IMR-90 (cell line): ENCODE measurements around the gene SEPTIN5. TPM values are rescaled to one million over a fixed set of nuclear protein-coding genes. Genes with fewer than 3 reads are reported as not detected.

Source experiments
- ATAC-seq: fragments of 200-7000 bp; cut with Tn5 transposase; 2 replicates; pipeline ENCODE4 v1.9.1; 2020; ENCODE audit warnings: low read depth, mild to moderate bottlenecking, moderate library complexity
- BruUV-seq: library from RNA; stranded (reverse); fragments of 400-500 nt; replicated peaks from 2 replicates; lab custom pipeline; 2021; lab: Mats Ljungman, UMichigan
- CTCF ChIA-PET: fragments of 300-600 bp; formaldehyde crosslinking; extraction: SDS; loops from one replicate; lab custom pipeline; 2021; ENCODE audit warnings: antibody characterized with exemption; lab: Yijun Ruan, JAX
- POLR2A ChIA-PET: fragments of 300-600 bp; sonication (Branson Sonifier 250); formaldehyde crosslinking; loops from one replicate; lab custom pipeline; 2022; ENCODE audit warnings: antibody characterized with exemption; ENCODE audit not compliant: unreplicated experiment; lab: Charles Lee
- DNase-seq: peaks from one replicate; pipeline ENCODE4 v3.0.0; 2013
- H2AFZ ChIP-seq: replicated peaks from 2 replicates; pipeline ENCODE3; 2013; ENCODE audit warnings: low read length, mild to moderate bottlenecking; ENCODE audit not compliant: poor library complexity
- H2AK5ac ChIP-seq: 2 replicates; pipeline ENCODE4 v1.6.1; 2013; ENCODE audit warnings: low read depth, low read length, inconsistent platforms
- H2AK9ac ChIP-seq: replicated peaks from 2 replicates; pipeline ENCODE3; 2013; ENCODE audit warnings: mild to moderate bottlenecking, low read depth, low read length, moderate library complexity; ENCODE audit not compliant: poor library complexity
- H2BK120ac ChIP-seq: 2 replicates; pipeline ENCODE4 v1.6.1; 2013; ENCODE audit warnings: low read depth, low read length, inconsistent platforms
- H2BK15ac ChIP-seq: 3 replicates; pipeline ENCODE4 v1.6.1; 2013; ENCODE audit warnings: low read depth, low read length, inconsistent platforms
- H2BK20ac ChIP-seq: 2 replicates; pipeline ENCODE4 v1.6.1; 2013; ENCODE audit warnings: low read depth, mild to moderate bottlenecking, inconsistent platforms, low read length, moderate library complexity
- H2BK5ac ChIP-seq: 2 replicates; pipeline ENCODE4 v1.6.1; 2013; ENCODE audit warnings: mild to moderate bottlenecking, low read depth, low read length, inconsistent platforms; ENCODE audit not compliant: poor library complexity, severe bottlenecking
- H3K14ac ChIP-seq: replicated peaks from 2 replicates; pipeline ENCODE4 v1.6.1; 2013; ENCODE audit warnings: low read depth, low read length, inconsistent platforms
- H3K18ac ChIP-seq: 2 replicates; pipeline ENCODE4 v1.6.1; 2013; ENCODE audit warnings: low read depth, low read length, control low read depth
- H3K23ac ChIP-seq: 2 replicates; pipeline ENCODE4 v1.6.1; 2013; ENCODE audit warnings: low read depth, low read length, inconsistent platforms
- H3K27ac ChIP-seq: 2 replicates; pipeline ENCODE4 v1.5.1; 2013; ENCODE audit warnings: mild to moderate bottlenecking, control low read depth, low read length; ENCODE audit not compliant: insufficient read depth
- H3K27me3 ChIP-seq: 2 replicates; pipeline ENCODE4 v1.6.1; 2013; ENCODE audit warnings: low read length; ENCODE audit not compliant: control insufficient read depth, insufficient read depth
- H3K36me3 ChIP-seq: 2 replicates; pipeline ENCODE4 v1.6.1; 2013; ENCODE audit warnings: low read length, mixed read lengths; ENCODE audit not compliant: control insufficient read depth, insufficient read depth
- H3K4ac ChIP-seq: 2 replicates; pipeline ENCODE4 v1.6.1; 2013; ENCODE audit warnings: low read depth, low read length, inconsistent platforms
- H3K4me1 ChIP-seq: 2 replicates; pipeline ENCODE4 v1.6.1; 2013; ENCODE audit warnings: low read length, mixed read lengths; ENCODE audit not compliant: control insufficient read depth, insufficient read depth
- H3K4me2 ChIP-seq: 2 replicates; pipeline ENCODE4 v1.6.1; 2013; ENCODE audit warnings: low read depth, mild to moderate bottlenecking, control low read depth, low read length, moderate library complexity
- H3K4me3 ChIP-seq: 2 replicates; pipeline ENCODE4 v1.5.1; 2013; ENCODE audit warnings: low read depth, mild to moderate bottlenecking, control low read depth, low read length, moderate library complexity; ENCODE audit not compliant: insufficient read depth
- H3K56ac ChIP-seq: 2 replicates; pipeline ENCODE4 v1.6.1; 2013; ENCODE audit warnings: low read length, inconsistent platforms; ENCODE audit not compliant: insufficient read depth; ENCODE audit errors: extremely low read depth
- H3K79me1 ChIP-seq, 2 experiments: 2 replicates each; pipeline ENCODE4 v1.6.1; 2013; ENCODE audit warnings: low read length in 2 of 2, inconsistent platforms in 1 of 2, low read depth in 1 of 2
- H3K9ac ChIP-seq: 2 replicates; pipeline ENCODE4 v1.6.1; 2013; ENCODE audit warnings: low read depth, low read length, control low read depth
- H3K9me1 ChIP-seq: 2 replicates; pipeline ENCODE4 v1.6.1; 2013; ENCODE audit warnings: low read length, inconsistent platforms; ENCODE audit not compliant: insufficient read depth
- H3K9me3 ChIP-seq: 2 replicates; pipeline ENCODE4 v1.6.1; 2013; ENCODE audit warnings: low read length; ENCODE audit not compliant: control insufficient read depth, insufficient read depth
- H4K20me1 ChIP-seq: 2 replicates; pipeline ENCODE4 v1.6.1; 2013; ENCODE audit warnings: low read length, inconsistent platforms; ENCODE audit not compliant: insufficient read depth
- H4K5ac ChIP-seq: 2 replicates; pipeline ENCODE4 v1.6.1; 2013; ENCODE audit warnings: mild to moderate bottlenecking, low read depth, low read length, control low read depth
- H4K8ac ChIP-seq, 2 experiments: 2 replicates each; pipeline ENCODE4 v1.6.1; 2013; ENCODE audit warnings: low read depth in 2 of 2, low read length in 2 of 2, control low read depth in 1 of 2, inconsistent platforms in 1 of 2
- H4K91ac ChIP-seq: 2 replicates; pipeline ENCODE4 v1.6.1; 2013; ENCODE audit warnings: low read depth, low read length, inconsistent platforms; ENCODE audit not compliant: insufficient read depth
- BHLHE40 ChIP-seq: fragments of 150-350 bp; IDR thresholded peaks from 2 replicates; pipeline ENCODE4 v1.6.1; 2016; ENCODE audit warnings: mild to moderate bottlenecking, low read depth, low read length
- CHD1 ChIP-seq: IDR thresholded peaks from 2 replicates; pipeline ENCODE4 v1.6.1; 2012; ENCODE audit warnings: low read depth, low read length, improper control_type of control experiment
- MAFK ChIP-seq: IDR thresholded peaks from 2 replicates; pipeline ENCODE4 v1.6.1; 2012; ENCODE audit warnings: low read depth, low read length, improper control_type of control experiment
- MAZ ChIP-seq: IDR thresholded peaks from 2 replicates; pipeline ENCODE4 v1.6.1; 2012; ENCODE audit warnings: low read depth, mild to moderate bottlenecking, low read length, improper control_type of control experiment, moderate library complexity, borderline replicate concordance
- MXI1 ChIP-seq: IDR thresholded peaks from 2 replicates; pipeline ENCODE4 v1.6.1; 2012; ENCODE audit warnings: low read depth, mild to moderate bottlenecking, low read length, moderate library complexity, borderline replicate concordance
- NFE2L2 ChIP-seq: fragments of 150-350 bp; IDR thresholded peaks from 2 replicates; pipeline ENCODE4 v1.6.1; 2016; ENCODE audit warnings: low read depth, mild to moderate bottlenecking, low read length
- POLR2A ChIP-seq: IDR thresholded peaks from 2 replicates; pipeline ENCODE4 v1.6.1; 2012; ENCODE audit warnings: mild to moderate bottlenecking, low read depth, low read length
- RAD21 ChIP-seq: IDR thresholded peaks from 2 replicates; pipeline ENCODE4 v1.6.1; 2012; ENCODE audit warnings: low read length, improper control_type of control experiment
- RCOR1 ChIP-seq: IDR thresholded peaks from 2 replicates; pipeline ENCODE4 v1.6.1; 2012; ENCODE audit warnings: mild to moderate bottlenecking, low read length, improper control_type of control experiment; ENCODE audit not compliant: insufficient replicate concordance
- RFX5 ChIP-seq: IDR thresholded peaks from 2 replicates; pipeline ENCODE4 v1.8.0; 2012; ENCODE audit warnings: low read depth, mild to moderate bottlenecking, low read length, moderate library complexity
- SMC3 ChIP-seq: fragments of 150-350 bp; IDR thresholded peaks from 2 replicates; pipeline ENCODE4 v1.6.1; 2016; ENCODE audit warnings: low read depth, mild to moderate bottlenecking, antibody characterized with exemption, low read length, moderate library complexity
- WGBS, 2 experiments: methylation state at CpG; one replicate each; pipeline versions ENCODE4 v1.1.5 to v1.1.7; 2013; ENCODE audit warnings: missing lambda C conversion rate in 2 of 2; ENCODE audit not compliant: insufficient read length in 1 of 2; ENCODE audit errors: extremely low coverage in 2 of 2; 5-methylcytosine and 5-hydroxymethylcytosine counted together
- dilution Hi-C: fragments of 300-500 bp; cut with HindIII; formaldehyde crosslinking; loops from one replicate; pipeline ENCODE4 v1.14.3; 2018; ENCODE audit warnings: low sequenced_read_pairs; ENCODE audit not compliant: unreplicated experiment
- in situ Hi-C: fragments of 300-500 bp; cut with MboI; formaldehyde crosslinking; loops from 3 replicates; pipeline ENCODE4 v1.14.3; 2019; ENCODE audit warnings: low sequenced_read_pairs, inconsistent platforms, mixed read lengths
- intact Hi-C: fragments of 100-400 bp; cut with micrococcal nuclease; formaldehyde crosslinking; loops from 2 replicates; pipeline ENCODE4 v1.10.0; 2022
- polyA plus RNA-seq, 3 experiments: library from polyadenylated mRNA; depleted of rRNA; stranded (reverse); fragments of >200 nt; gene quantifications; 2 replicates each; pipeline ENCODE4 v1.2.3, GENCODE V29; 2012; ENCODE audit warnings: low replicate concordance in 1 of 3
- total RNA-seq: library from RNA; depleted of rRNA; stranded (reverse); fragments of >200 nt; gene quantifications from 2 replicates; pipeline ENCODE4 v1.2.3, GENCODE V29; 2012
- TF ChIP-seq, protein P1 (sequence below): fragments of 150-350 bp; IDR thresholded peaks from 2 replicates; pipeline ENCODE4 v1.6.1; 2017; ENCODE audit warnings: mild to moderate bottlenecking, antibody characterized with exemption, low read length, low read depth
- TF ChIP-seq, protein P2 (sequence below): conservative IDR thresholded peaks from 2 replicates; pipeline ENCODE4 v1.5.1; 2012; ENCODE audit warnings: mild to moderate bottlenecking, low read depth, low read length, improper control_type of control experiment
- TF ChIP-seq, protein P3 (sequence below): fragments of 150-350 bp; IDR thresholded peaks from 2 replicates; pipeline ENCODE4 v1.6.1; 2016; ENCODE audit warnings: low read depth, mild to moderate bottlenecking, low read length, moderate library complexity, borderline replicate concordance

Gene SEPTIN5
- total and polyA plus RNA-seq, 2 of the 4 experiments (the other 2 are of a cell fraction), result 16.8 to 20.7 TPM

- Histone ChIP-seq H3K4me1 (no peaks in the 10 kb centered on the region), H2AFZ (peak overlapping the region; percentile 53), H3K9ac (no peak overlapping the region), H4K20me1 (no peaks in the 10 kb centered on the region), H3K4ac (no peak overlapping the region), H2BK5ac (no peak overlapping the region), H3K79me1 (no peaks in the 10 kb centered on the region), H3K18ac (no peak overlapping the region), H2BK20ac (no peak overlapping the region), H2BK120ac (no peak overlapping the region), H4K91ac (no peak overlapping the region), H3K27me3 (peaks cover 97% of the 10 kb centered on the region), H2AK9ac (no peak overlapping the region), H3K9me1 (no peaks in the 10 kb centered on the region), H3K14ac (no peak overlapping the region), H3K27ac (no peak overlapping the region), H3K56ac (no peak overlapping the region), H3K23ac (no peak overlapping the region), H3K9me3 (peaks cover 4% of the 10 kb centered on the region; the same call in 1 of the 2 replicates), H4K5ac (no peak overlapping the region), H2BK15ac (no peak overlapping the region), H3K36me3 (no peaks in the 10 kb centered on the region), H3K4me3 (no peak overlapping the region), H4K8ac (no peak overlapping the region), H2AK5ac (no peak overlapping the region), H3K4me2 (no peak overlapping the region)
- ChIA-PET CTCF (no interaction called here), POLR2A (no interaction called here)
- WGBS, 2 experiments, result 11% methylated on average over 9 of the region's 35 CpGs; no CpG with 5 or more reads in 1 of the 2 experiments
- no peak for TF ChIP-seq POLR2A
- TF ChIP-seq MXI1, result no peak
- no peak for TF ChIP-seq MAZ
- no peak for TF ChIP-seq SMC3
- TF ChIP-seq, protein P1, sequence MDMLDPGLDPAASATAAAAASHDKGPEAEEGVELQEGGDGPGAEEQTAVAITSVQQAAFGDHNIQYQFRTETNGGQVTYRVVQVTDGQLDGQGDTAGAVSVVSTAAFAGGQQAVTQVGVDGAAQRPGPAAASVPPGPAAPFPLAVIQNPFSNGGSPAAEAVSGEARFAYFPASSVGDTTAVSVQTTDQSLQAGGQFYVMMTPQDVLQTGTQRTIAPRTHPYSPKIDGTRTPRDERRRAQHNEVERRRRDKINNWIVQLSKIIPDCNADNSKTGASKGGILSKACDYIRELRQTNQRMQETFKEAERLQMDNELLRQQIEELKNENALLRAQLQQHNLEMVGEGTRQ, result no peak
- TF ChIP-seq, protein P2, sequence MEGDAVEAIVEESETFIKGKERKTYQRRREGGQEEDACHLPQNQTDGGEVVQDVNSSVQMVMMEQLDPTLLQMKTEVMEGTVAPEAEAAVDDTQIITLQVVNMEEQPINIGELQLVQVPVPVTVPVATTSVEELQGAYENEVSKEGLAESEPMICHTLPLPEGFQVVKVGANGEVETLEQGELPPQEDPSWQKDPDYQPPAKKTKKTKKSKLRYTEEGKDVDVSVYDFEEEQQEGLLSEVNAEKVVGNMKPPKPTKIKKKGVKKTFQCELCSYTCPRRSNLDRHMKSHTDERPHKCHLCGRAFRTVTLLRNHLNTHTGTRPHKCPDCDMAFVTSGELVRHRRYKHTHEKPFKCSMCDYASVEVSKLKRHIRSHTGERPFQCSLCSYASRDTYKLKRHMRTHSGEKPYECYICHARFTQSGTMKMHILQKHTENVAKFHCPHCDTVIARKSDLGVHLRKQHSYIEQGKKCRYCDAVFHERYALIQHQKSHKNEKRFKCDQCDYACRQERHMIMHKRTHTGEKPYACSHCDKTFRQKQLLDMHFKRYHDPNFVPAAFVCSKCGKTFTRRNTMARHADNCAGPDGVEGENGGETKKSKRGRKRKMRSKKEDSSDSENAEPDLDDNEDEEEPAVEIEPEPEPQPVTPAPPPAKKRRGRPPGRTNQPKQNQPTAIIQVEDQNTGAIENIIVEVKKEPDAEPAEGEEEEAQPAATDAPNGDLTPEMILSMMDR, result no peak
- TF ChIP-seq RAD21, result no peak
- TF ChIP-seq NFE2L2, result no peak
- TF ChIP-seq, protein P3, sequence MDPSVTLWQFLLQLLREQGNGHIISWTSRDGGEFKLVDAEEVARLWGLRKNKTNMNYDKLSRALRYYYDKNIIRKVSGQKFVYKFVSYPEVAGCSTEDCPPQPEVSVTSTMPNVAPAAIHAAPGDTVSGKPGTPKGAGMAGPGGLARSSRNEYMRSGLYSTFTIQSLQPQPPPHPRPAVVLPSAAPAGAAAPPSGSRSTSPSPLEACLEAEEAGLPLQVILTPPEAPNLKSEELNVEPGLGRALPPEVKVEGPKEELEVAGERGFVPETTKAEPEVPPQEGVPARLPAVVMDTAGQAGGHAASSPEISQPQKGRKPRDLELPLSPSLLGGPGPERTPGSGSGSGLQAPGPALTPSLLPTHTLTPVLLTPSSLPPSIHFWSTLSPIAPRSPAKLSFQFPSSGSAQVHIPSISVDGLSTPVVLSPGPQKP, result no peak
- no peak for TF ChIP-seq CHD1
- TF ChIP-seq MAFK, result no peak
- TF ChIP-seq BHLHE40, result no peak
- no peak for TF ChIP-seq RCOR1
- no peak for TF ChIP-seq RFX5
- intact Hi-C loops, result no loop called here
- BruUV-seq, result no TSS peak
- ATAC-seq (no peak), DNase-seq (no peak)
- in situ Hi-C loops, result no loop called here
- dilution Hi-C loops, result no loop called here
Measured at GRCh38 chr22:19767427-19768341, 53.4 kb downstream of the SEPTIN5 start.
